Renal pelvis (tissue), 12 donors: Measurements from ENCODE around the gene QSER1. TPM values are rescaled to one million over a fixed set of nuclear protein-coding genes. Genes with fewer than 3 reads are reported as not detected.
"Not testable (repeated sequence)": the region's sequence is repeated elsewhere in the genome, so short reads cannot be mapped to it uniquely, and the experiment has no call there.

ENCODE experiments used
- DNase-seq: peaks from one replicate; pipeline ENCODE4 v3.0.0-alpha.2; 2013
- long read RNA-seq, 16 experiments: transcript quantifications; one replicate each; lab custom pipeline, GENCODE V29; 2026
- polyA plus RNA-seq, 3 donors: library from polyadenylated mRNA; unstranded; fragments of 120-200 nt; gene quantifications; one replicate each; pipeline ENCODE4 v1.2.1, GENCODE V29; 2013; ENCODE audit not compliant: insufficient read length in 3 of 3

QSER1 gene
- polyA plus RNA-seq: 10 to 100 TPM; 38.6 to 40.5 (median 38.7) TPM
- long read RNA-seq, donor 1, partial matches to known transcripts: 5 of 5 reads
- long read RNA-seq, donor 1, other reads (novel, unspliced or antisense): 0 of 5 reads
- long read RNA-seq, donor 2, full-length matches to known transcripts: 3 of 3 reads
- long read RNA-seq, donor 2, partial matches to known transcripts: 0 of 3 reads
- long read RNA-seq, donor 2, other reads (novel, unspliced or antisense): 0 of 3 reads
- long read RNA-seq, donor 3, partial matches to known transcripts: 7 of 7 reads
- long read RNA-seq, donor 3, other reads (novel, unspliced or antisense): 0 of 7 reads
- long read RNA-seq, donor 4: 0 reads
- long read RNA-seq, donor 5, partial matches to known transcripts: 7 of 7 reads
- long read RNA-seq, donor 5, other reads (novel, unspliced or antisense): 0 of 7 reads
- long read RNA-seq, donor 6, full-length matches to known transcripts: 3 of 11 reads
- long read RNA-seq, donor 6, partial matches to known transcripts: 8 of 11 reads
- long read RNA-seq, donor 6, other reads (novel, unspliced or antisense): 0 of 11 reads
- long read RNA-seq, donor 7, partial matches to known transcripts: 19 of 22 reads
- long read RNA-seq, donor 7, other reads (novel, unspliced or antisense): 0 of 22 reads
- long read RNA-seq, donor 8, full-length matches to known transcripts: 5 of 5 reads
- long read RNA-seq, donor 8, partial matches to known transcripts: 0 of 5 reads
- long read RNA-seq, donor 8, other reads (novel, unspliced or antisense): 0 of 5 reads
- long read RNA-seq, donor 9, partial matches to known transcripts: 6 of 8 reads
- long read RNA-seq, donor 9, other reads (novel, unspliced or antisense): 0 of 8 reads
- long read RNA-seq, donor 10, partial matches to known transcripts: 6 of 8 reads
- long read RNA-seq, donor 10, other reads (novel, unspliced or antisense): 0 of 8 reads
- long read RNA-seq, donor 11, partial matches to known transcripts: 5 of 6 reads
- long read RNA-seq, donor 11, other reads (novel, unspliced or antisense): 0 of 6 reads
- long read RNA-seq, donor 12, full-length matches to known transcripts: 2 of 13 reads
- long read RNA-seq, donor 12, partial matches to known transcripts: 11 of 13 reads
- long read RNA-seq, donor 12, other reads (novel, unspliced or antisense): 0 of 13 reads
- long read RNA-seq, donor 13: 0 reads
- long read RNA-seq, donor 14: 0 reads
- long read RNA-seq, donor 15, partial matches to known transcripts: 9 of 18 reads
- long read RNA-seq, donor 15, other reads (novel, unspliced or antisense): 9 of 18 reads
- long read RNA-seq, donor 16: 0 reads

GRCh38 chr11:32892355-32893092 is at the start of gene QSER1:
QSER1 (plus strand) TSS chr11:32892811; CDS start chr11:32893126, 315 bp downstream.
- DNase-seq: peak; percentile 76

- DNase-seq: no peak
Measured at GRCh38 chr11:32843544-32843943, 49.1 kb upstream of the QSER1 start.

DNA sequence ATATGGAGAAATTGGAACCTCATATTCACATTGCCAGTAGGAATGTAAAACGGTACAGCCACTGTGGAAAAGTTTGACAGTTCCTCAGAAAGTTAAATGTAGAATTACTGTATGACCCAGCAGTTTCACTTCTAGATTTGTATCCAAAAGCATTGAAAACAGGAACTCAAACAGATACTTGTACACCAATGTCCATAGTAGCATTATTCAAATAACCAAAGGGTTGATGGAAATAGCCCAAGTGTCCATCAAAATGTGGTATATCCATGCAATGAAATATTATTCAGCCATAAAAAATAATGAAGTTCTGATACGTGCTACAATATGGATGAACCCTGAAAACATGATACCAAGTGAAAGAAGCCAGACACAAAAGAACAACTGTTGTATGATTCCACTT is 45.1 kb upstream of the QSER1 start:
- no peak for DNase-seq

GRCh38 chr11:32849761-32850160 is 42.9 kb upstream of the QSER1 start:
- DNase-seq: no peak

- no peak for DNase-seq
Measured at GRCh38 chr11:32851251-32851650, 41.4 kb upstream of the QSER1 start.

- no peak for DNase-seq
Measured at GRCh38 chr11:32852207-32852606, 40.4 kb upstream of the QSER1 start.

DNA sequence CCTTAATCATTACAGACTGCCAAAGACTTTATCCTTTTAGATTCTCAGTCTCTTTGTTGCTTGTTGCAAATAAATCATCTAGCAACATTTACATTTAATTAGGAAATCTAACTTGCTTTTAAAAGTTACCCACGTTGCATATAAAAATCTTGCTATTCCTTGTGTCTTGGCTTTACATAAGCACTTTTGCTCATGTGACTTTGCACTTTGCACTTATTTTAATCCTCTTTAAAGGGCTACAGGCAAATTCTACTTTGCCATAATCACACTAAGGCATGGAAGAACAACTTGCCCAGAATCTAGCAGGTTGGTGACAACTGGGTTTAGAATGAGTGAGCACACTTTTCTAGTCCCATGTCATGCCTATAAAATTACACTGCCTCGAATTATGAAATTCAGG is 37.0 kb upstream of the QSER1 start:
- DNase-seq: no peak

DNA sequence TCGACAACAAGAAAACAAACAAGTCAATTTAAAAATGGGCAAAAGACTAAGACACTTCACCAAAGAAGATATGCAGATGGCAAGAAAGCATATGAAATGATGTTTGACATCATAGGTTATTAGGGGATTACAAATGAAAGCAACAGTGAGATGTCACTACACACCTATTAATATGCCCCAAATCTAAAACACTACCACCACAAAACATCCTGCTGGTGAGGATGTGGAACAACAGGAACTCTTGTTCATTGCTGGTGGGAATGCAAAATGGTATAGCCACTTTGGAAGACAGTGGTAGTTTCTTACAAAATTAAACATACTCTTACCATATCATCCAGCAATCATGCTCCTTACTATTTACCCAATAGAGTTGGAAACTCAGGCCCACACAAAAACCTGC is 33.9 kb upstream of the QSER1 start:
- DNase-seq: no peak

DNA sequence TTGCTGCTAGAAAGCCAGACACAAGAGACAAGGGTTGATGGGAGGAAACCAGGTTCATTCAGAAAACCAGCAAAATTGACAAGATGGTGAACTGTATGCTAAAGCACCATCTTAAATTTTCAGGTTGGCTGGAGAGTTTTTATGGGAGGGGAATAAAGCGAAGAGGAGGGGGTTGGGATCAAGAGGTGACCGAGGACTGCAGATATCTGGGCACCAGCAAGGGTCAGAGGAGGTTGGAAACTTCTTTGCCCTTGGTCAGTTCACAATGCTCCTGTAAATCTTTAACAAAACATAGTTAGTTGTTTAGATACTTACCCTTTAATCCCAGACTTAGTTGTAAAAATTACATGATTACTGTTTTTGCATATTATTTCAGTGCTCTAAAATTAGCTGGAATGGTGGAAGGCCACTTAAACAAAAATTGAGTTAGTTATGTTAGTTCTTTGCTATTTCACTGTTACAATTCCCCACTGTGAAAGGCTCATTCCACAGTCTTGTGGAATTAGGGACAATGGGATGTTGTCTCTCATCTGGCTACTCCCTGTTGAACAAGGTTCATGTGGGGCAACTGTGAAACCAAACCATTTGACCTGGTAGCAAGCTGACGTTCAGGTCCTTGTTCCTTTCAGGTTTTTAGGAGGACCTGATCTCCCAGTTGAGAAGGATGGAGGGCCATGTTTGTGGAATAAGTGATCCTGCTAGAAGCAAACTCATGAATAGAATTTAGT is 30.6 kb upstream of the QSER1 start:
- DNase-seq: no peak

GRCh38 chr11:32864555-32864954 is 28.1 kb upstream of the QSER1 start:
- no peak for DNase-seq

DNA sequence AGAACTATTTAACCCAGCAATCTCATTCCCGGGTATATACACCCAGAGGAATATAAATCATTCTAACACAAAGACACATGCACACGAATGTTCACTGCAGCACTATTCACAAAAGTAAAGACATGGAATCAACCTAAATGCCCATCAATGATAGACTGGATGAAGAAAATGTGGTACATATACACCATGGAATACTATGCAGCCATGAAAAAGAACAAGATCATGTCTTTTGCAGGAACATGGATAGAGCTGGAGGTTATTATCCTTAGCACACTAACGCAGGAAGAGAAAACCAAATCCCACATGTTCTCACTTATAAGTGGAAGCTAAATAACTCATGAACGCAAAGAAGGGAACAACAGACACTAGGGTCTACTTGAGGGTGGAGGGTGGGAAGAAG is 23.9 kb upstream of the QSER1 start:
- not testable (repeated sequence) for DNase-seq

- DNase-seq: no peak
Measured at GRCh38 chr11:32870676-32871075, 21.9 kb upstream of the QSER1 start.

GRCh38 chr11:32874132-32874531 is 18.5 kb upstream of the QSER1 start:
- no peak for DNase-seq

DNA sequence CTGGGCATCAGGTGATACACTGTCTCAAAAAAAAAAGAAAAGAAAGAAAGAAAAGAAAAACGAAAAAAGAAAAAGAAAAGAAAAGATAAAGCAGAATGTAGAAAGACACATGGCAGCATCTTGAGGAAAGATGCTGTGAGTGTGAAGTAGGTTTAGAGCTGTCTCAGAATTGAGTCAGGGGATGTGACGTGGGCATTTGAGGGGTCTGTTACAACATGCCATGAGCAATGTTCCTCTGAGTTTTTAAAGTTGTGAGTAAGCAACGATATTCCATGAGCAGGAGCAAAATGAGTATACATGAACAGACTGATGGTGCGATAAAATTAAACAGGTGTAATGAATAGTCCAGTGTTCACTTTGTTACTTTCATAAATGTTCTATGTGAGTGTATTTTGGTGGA is 11.3 kb upstream of the QSER1 start:
- DNase-seq: no peak

DNA sequence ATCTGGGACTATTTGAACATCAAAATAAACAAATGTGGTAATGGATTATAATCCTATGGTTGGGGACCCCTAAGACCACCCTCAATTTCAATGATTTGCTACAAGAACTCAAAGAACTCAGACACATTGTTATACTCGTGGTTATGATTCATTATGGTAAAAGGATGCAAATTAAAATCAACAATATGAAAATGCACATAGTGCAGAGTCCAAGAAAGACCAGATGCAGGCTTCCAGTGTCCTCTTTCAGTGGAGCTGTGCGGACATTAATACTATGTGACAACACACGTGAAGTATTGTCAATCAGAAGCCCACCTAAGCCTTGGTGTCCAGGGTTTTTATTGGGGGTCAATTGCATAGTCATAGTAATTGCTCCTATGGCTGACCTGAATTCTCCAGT is 9.2 kb upstream of the QSER1 start:
- no peak for DNase-seq

- no peak for DNase-seq
Measured at GRCh38 chr11:32884023-32884422, 8.6 kb upstream of the QSER1 start.

DNA sequence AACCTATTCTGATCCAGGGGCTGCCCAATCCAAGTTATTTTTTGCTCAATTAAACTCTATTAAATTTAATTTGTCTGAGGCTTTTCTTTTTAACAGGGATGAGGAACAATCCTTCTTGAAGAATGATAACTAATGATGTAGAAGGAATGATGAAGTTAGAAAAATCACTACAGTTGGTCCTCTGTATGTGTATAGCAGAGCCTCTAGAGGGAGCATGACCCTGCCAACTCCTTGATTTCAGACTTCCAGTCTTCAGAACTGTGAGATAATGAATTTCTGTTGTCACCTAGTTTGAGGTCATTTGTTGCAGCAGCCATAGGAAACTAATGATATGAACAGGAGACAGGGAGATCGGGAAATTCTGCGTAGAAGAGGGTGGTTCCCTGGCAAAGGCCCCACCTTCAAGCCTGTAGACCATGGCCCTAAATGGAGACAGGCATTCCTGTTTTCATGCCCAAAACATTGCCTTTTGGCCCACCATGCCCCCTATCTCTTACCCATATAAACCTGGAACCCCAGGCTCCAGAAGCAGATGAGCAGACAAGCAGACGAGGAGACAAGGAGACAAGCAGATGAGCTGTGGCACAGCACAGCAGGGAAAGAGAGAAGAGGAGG is 7.7 kb upstream of the QSER1 start:
- no peak for DNase-seq

DNA sequence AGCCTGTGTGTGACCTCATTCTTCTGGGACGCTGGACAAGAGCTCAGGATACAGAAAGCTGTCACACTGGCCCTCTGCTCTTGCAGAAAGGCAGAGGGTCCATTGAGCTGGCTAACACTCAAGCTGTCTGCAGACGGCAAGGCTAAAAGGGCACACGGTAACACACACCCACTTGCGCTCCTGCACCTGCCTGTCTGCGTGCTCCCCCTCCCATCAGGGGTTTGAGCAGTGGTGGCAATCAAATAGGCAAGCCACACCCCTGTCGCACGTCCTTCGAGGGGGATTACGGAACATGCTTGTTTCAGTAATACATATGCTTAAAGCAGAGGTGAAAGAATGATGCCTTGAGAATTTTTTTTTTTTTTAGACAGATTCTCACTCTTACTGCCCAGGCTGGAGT is 7.1 kb upstream of the QSER1 start:
- DNase-seq: no peak

GRCh38 chr11:32886180-32886579 is 6.4 kb upstream of the QSER1 start:
- DNase-seq: no peak
